HepG2 (cell line): Measurements from ENCODE around the gene MIA2. TPM values are rescaled to one million over a fixed set of nuclear protein-coding genes. Genes with fewer than 3 reads are reported as not detected.

Experiments used
- ATF1 ChIP-seq: IDR thresholded peaks from 2 replicates; pipeline ENCODE4 v1.6.1; 2016; ENCODE audit warnings: mild to moderate bottlenecking, control low read depth
- HMG20A ChIP-seq: IDR thresholded peaks from 2 replicates; pipeline ENCODE4 v1.6.1; 2016; ENCODE audit warnings: borderline replicate concordance
- JUNB ChIP-seq: sonication (generic); formaldehyde crosslinking; IDR thresholded peaks from 2 replicates; pipeline ENCODE4 v1.8.0; 2022; ENCODE audit warnings: missing genetic modification reagents, mild to moderate bottlenecking, borderline replicate concordance
- RBFOX2 ChIP-seq: fragments of 200-400 bp; formaldehyde crosslinking; IDR thresholded peaks from 2 replicates; pipeline ENCODE4 v1.6.1; 2017; ENCODE audit warnings: low read depth, mild to moderate bottlenecking, low read length
- RBM22 ChIP-seq: fragments of 200-400 bp; formaldehyde crosslinking; optimal IDR thresholded peaks from 2 replicates; pipeline ENCODE3; 2017; ENCODE audit warnings: mild to moderate bottlenecking, low read length, moderate library complexity
- RFX3 ChIP-seq: IDR thresholded peaks from 2 replicates; pipeline ENCODE4 v1.6.1; 2016; ENCODE audit warnings: missing biosample characterization, missing genetic modification reagents
- SMAD9 ChIP-seq: sonication (generic); formaldehyde crosslinking; IDR thresholded peaks from 2 replicates; pipeline ENCODE4 v1.5.1; 2020; ENCODE audit warnings: mild to moderate bottlenecking, missing genetic modification reagents
- SRY ChIP-seq: sonication (generic); formaldehyde crosslinking; IDR thresholded peaks from 2 replicates; pipeline ENCODE4 v1.8.0; 2022; ENCODE audit warnings: mild to moderate bottlenecking, missing genetic modification reagents
- SSRP1 ChIP-seq: IDR thresholded peaks from 2 replicates; pipeline ENCODE4 v1.6.1; 2016; ENCODE audit warnings: control low read depth
- ZGPAT ChIP-seq: IDR thresholded peaks from 2 replicates; pipeline ENCODE4 v1.6.1; 2016; ENCODE audit warnings: mild to moderate bottlenecking
- ZNF460 ChIP-seq: sonication (generic); formaldehyde crosslinking; IDR thresholded peaks from 2 replicates; pipeline ENCODE4 v1.5.1; 2020; ENCODE audit warnings: missing genetic modification reagents, mild to moderate bottlenecking, borderline replicate concordance
- ZNF619 ChIP-seq: sonication (generic); formaldehyde crosslinking; IDR thresholded peaks from 2 replicates; pipeline ENCODE4 v1.4.0; 2020; ENCODE audit warnings: mild to moderate bottlenecking, missing genetic modification reagents
- ZNF629 ChIP-seq: sonication (generic); formaldehyde crosslinking; conservative IDR thresholded peaks from 2 replicates; pipeline ENCODE4 v1.5.0; 2020; ENCODE audit warnings: missing genetic modification reagents
- ZNF709 ChIP-seq: sonication (generic); formaldehyde crosslinking; IDR thresholded peaks from 2 replicates; pipeline ENCODE4 v1.5.0; 2020; ENCODE audit warnings: mild to moderate bottlenecking, missing genetic modification reagents
- ZNF720 ChIP-seq: sonication (generic); formaldehyde crosslinking; IDR thresholded peaks from 2 replicates; pipeline ENCODE4 v1.4.0; 2020; ENCODE audit warnings: missing genetic modification reagents
- ZNF776 ChIP-seq: sonication (generic); formaldehyde crosslinking; IDR thresholded peaks from 2 replicates; pipeline ENCODE4 v1.4.0; 2020; ENCODE audit warnings: mild to moderate bottlenecking, missing genetic modification reagents
- ZSCAN12 ChIP-seq: sonication (generic); formaldehyde crosslinking; IDR thresholded peaks from 2 replicates; pipeline ENCODE4 v1.9.0; 2021; ENCODE audit warnings: mild to moderate bottlenecking, missing genetic modification reagents
- polyA plus RNA-seq, 8 experiments: library from polyadenylated mRNA; depleted of rRNA in 3 of 8; stranded (reverse) in 7 of 8; unstranded in 1 of 8; fragments of >200 nt; fragmentation: Illumina TruSeq in 4 of 8; extraction: Trizol in 4 of 8; gene quantifications; 2 replicates each; pipeline versions ENCODE4 v1.2.1 to v1.2.3, GENCODE V29; 2011 to 2016; ENCODE audit warnings: low read depth in 4 of 8, missing spikeins in 1 of 8, mixed read lengths in 1 of 8; ENCODE audit not compliant: insufficient read depth in 1 of 8
- total RNA-seq, 5 experiments: library from RNA; depleted of rRNA; stranded (reverse); fragments of >200 nt; fragmentation: Illumina TruSeq; extraction: Trizol; gene quantifications; 2 replicates each; pipeline ENCODE4 v1.2.3, GENCODE V29; 2016; ENCODE audit warnings: low read depth in 1 of 5
- TF ChIP-seq, protein P1 (sequence below): sonication (generic); formaldehyde crosslinking; IDR thresholded peaks from 2 replicates; pipeline ENCODE4 v1.4.0; 2020; ENCODE audit warnings: missing genetic modification reagents, borderline replicate concordance
- TF ChIP-seq, protein P2 (sequence below): sonication (generic); formaldehyde crosslinking; conservative IDR thresholded peaks from 2 replicates; pipeline ENCODE4 v1.8.0; 2022; ENCODE audit warnings: missing genetic modification reagents
- TF ChIP-seq, protein P3 (sequence below), 2 experiments: sonication (generic) in 1 of 2; formaldehyde crosslinking in 1 of 2; IDR thresholded peaks; 2 replicates each; pipeline versions ENCODE4 v1.5.1 to v1.6.1; 2011 to 2020; ENCODE audit warnings: borderline replicate concordance in 1 of 2, low read depth in 1 of 2, low read length in 1 of 2, mild to moderate bottlenecking in 1 of 2, missing genetic modification reagents in 1 of 2, moderate library complexity in 1 of 2
- TF ChIP-seq, protein P4 (sequence below): sonication (generic); formaldehyde crosslinking; IDR thresholded peaks from 2 replicates; pipeline ENCODE4 v1.4.0; 2020; ENCODE audit warnings: missing genetic modification reagents

The MIA2 gene
- total and polyA plus RNA-seq, 2 of the 13 experiments (the other 11 are each of a cell fraction or from before 2014, with no cell fraction given), result 134 to 158 TPM

DNA sequence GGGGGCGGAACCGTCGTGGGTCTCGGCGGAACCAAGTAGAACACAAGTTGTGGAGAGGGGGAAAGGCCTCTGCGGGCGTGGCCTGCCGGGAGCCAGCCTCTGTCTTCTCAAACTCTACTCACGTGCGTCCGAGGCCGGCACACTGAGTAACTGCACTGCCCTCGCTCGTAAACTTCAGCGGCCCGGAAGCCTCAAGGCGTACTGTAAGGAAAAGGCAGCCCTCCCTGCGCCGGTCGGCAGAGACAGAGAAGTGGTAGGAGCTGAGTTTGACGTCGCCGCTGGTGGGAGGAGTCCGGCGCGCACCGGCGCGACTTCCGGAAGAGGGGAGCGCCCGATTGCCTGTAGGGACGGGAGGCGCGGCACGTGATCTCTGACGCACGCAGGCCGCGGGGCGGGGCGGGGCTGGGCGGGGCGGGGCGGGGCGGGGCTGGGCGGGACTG lies 198.5 kb downstream of the MIA2 start, which contains the start of gene FBXO33 (continued):
- peak; percentile 84; the same call in 1 of the 2 replicates for TF ChIP-seq SMAD9 (CRISPR knock-in tag)
- TF ChIP-seq, protein P1, sequence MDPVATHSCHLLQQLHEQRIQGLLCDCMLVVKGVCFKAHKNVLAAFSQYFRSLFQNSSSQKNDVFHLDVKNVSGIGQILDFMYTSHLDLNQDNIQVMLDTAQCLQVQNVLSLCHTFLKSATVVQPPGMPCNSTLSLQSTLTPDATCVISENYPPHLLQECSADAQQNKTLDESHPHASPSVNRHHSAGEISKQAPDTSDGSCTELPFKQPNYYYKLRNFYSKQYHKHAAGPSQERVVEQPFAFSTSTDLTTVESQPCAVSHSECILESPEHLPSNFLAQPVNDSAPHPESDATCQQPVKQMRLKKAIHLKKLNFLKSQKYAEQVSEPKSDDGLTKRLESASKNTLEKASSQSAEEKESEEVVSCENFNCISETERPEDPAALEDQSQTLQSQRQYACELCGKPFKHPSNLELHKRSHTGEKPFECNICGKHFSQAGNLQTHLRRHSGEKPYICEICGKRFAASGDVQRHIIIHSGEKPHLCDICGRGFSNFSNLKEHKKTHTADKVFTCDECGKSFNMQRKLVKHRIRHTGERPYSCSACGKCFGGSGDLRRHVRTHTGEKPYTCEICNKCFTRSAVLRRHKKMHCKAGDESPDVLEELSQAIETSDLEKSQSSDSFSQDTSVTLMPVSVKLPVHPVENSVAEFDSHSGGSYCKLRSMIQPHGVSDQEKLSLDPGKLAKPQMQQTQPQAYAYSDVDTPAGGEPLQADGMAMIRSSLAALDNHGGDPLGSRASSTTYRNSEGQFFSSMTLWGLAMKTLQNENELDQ (CRISPR knock-in tag), result peak; percentile 75; the same call in 1 of the 2 replicates
- no peak for TF ChIP-seq SSRP1 (CRISPR knock-in tag)
- no peak for TF ChIP-seq ZNF460 (CRISPR knock-in tag)
- no peak for TF ChIP-seq JUNB (CRISPR knock-in tag)
- TF ChIP-seq RBM22, result no peak
- no peak; the same call in 1 of the 2 replicates for TF ChIP-seq ZNF776 (CRISPR knock-in tag)
- no peak for TF ChIP-seq HMG20A (CRISPR knock-in tag)
- TF ChIP-seq, protein P2, sequence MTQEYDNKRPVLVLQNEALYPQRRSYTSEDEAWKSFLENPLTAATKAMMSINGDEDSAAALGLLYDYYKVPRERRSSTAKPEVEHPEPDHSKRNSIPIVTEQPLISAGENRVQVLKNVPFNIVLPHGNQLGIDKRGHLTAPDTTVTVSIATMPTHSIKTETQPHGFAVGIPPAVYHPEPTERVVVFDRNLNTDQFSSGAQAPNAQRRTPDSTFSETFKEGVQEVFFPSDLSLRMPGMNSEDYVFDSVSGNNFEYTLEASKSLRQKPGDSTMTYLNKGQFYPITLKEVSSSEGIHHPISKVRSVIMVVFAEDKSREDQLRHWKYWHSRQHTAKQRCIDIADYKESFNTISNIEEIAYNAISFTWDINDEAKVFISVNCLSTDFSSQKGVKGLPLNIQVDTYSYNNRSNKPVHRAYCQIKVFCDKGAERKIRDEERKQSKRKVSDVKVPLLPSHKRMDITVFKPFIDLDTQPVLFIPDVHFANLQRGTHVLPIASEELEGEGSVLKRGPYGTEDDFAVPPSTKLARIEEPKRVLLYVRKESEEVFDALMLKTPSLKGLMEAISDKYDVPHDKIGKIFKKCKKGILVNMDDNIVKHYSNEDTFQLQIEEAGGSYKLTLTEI (CRISPR knock-in tag), result no peak
- no peak for TF ChIP-seq RBFOX2
- TF ChIP-seq, protein P3, sequence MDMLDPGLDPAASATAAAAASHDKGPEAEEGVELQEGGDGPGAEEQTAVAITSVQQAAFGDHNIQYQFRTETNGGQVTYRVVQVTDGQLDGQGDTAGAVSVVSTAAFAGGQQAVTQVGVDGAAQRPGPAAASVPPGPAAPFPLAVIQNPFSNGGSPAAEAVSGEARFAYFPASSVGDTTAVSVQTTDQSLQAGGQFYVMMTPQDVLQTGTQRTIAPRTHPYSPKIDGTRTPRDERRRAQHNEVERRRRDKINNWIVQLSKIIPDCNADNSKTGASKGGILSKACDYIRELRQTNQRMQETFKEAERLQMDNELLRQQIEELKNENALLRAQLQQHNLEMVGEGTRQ (IDR thresholded peaks at IDR 0.05; ENCODE audit: low read depth, low read length), result peak; percentile 93
- TF ChIP-seq, protein P3 (CRISPR knock-in tag; IDR thresholded peaks at IDR 0.05; ENCODE audit: borderline replicate concordance), result peak; percentile 92
- peak; percentile 83; the same call in 1 of the 2 replicates for TF ChIP-seq ZSCAN12
- TF ChIP-seq ZNF709 (CRISPR knock-in tag), result peak; percentile 54
- TF ChIP-seq SRY (CRISPR knock-in tag), result 0 out of 2 replicates have a peak, but pooled peaks have one; percentile 62
- peak; percentile 90; the same call in 1 of the 2 replicates for TF ChIP-seq ZNF720 (CRISPR knock-in tag)
- TF ChIP-seq, protein P4, sequence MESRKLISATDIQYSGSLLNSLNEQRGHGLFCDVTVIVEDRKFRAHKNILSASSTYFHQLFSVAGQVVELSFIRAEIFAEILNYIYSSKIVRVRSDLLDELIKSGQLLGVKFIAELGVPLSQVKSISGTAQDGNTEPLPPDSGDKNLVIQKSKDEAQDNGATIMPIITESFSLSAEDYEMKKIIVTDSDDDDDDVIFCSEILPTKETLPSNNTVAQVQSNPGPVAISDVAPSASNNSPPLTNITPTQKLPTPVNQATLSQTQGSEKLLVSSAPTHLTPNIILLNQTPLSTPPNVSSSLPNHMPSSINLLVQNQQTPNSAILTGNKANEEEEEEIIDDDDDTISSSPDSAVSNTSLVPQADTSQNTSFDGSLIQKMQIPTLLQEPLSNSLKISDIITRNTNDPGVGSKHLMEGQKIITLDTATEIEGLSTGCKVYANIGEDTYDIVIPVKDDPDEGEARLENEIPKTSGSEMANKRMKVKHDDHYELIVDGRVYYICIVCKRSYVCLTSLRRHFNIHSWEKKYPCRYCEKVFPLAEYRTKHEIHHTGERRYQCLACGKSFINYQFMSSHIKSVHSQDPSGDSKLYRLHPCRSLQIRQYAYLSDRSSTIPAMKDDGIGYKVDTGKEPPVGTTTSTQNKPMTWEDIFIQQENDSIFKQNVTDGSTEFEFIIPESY (CRISPR knock-in tag), result peak; percentile 76
- no peak; the same call in 1 of the 2 replicates for TF ChIP-seq ZGPAT
- TF ChIP-seq ZNF619, result no peak
- peak; percentile 52; the same call in 1 of the 2 replicates for TF ChIP-seq RFX3 (CRISPR knock-in tag)
- 0 out of 2 replicates have a peak, but pooled peaks have one; percentile 1 for TF ChIP-seq ZNF629 (CRISPR knock-in tag)
- TF ChIP-seq ATF1 (CRISPR knock-in tag), result peak; percentile 90
